ENCODE measurements around the gene OR2B6.
"Not testable (repeated sequence)": the region's sequence is repeated elsewhere in the genome, so short reads cannot be mapped to it uniquely, and the experiment has no call there.

OR2B6 gene

DNA sequence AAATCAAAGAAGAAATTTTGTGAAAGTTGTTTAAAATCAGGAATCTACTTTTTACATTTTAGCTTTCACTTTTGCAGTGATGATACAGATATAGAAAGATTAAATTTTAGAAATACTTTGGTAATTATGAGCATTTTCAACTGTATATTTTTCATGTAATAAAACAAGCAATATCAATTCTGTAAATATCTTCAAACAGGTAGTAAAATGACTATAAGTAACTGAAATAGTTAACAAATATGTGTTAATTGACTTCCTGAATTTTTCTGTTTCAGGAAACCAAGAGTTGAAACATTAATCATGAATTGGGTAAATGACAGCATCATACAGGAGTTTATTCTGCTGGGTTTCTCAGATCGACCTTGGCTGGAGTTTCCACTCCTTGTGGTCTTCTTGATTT is at the start of gene OR2B6:
OR2B6 (plus strand) TSS at position 301 of the 400 bp plus-strand sequence; CDS start at position 301, 0 bp downstream.
- DNase-seq: no peak

DNA sequence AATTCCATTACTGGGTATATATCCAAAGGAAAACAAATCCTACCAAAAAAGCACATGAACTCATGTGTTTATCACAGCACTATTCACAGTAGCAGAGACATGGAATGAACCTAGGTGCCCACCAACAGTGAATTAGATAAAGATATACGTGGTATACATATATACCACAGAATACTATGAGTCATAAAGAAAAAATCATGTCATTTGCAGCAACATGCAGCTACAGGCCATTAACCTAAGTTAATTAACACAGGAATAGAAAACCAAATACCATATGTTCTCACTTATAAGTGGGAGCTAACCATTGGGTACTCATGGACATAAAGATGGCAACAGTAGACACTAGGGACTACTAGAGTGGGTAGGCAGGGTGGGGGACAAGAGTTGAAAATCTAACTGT is 49.0 kb upstream of the OR2B6 start:
- DNase-seq: no peak

DNA sequence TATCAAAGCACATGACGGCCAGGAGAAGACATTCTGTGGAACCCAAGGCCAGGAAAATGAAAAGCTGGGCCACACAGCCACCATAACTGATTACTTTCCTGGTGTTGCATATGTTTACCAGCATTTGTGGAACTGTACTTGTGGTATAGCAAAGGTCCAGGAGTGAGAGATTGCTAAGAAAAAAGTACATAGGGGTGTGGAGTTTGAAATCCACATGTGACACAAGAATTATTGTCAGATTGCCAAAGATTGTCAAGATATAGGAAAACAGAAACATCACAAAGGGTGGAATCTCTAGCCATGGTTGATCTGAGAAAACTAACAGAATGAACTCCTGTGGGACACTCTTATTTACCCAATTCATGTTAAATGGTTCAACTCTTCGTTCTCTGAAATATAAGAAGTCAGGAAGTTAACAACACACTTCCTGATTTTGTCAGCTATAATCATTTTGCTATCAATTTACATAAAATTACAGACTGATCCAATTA is 45.0 kb upstream of the OR2B6 start, which contains the start of gene OR2B2:
OR2B2 (minus strand) TSS at position 441 of the 491 bp plus-strand sequence; CDS start at position 364, 77 bp downstream.
- DNase-seq: no peak

DNA sequence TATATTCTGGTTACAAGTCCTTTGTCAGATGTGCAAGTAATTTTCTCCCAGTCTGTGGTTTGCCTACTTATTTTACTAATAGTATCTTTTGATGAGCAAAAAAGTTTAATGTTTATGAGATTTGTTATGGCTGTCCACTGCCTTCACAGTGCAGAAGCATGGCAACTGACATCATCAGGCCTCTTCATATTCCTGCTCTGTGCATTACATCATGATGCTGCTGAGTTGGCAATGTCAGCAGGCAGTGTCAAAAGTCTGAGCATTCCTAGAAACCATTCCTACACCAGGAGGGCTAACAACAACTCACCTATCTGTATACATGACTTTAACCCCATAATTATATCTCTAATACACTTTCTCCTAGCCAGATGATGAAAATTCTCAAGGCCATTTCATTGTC is 34.1 kb upstream of the OR2B6 start:
- no peak for DNase-seq

DNA sequence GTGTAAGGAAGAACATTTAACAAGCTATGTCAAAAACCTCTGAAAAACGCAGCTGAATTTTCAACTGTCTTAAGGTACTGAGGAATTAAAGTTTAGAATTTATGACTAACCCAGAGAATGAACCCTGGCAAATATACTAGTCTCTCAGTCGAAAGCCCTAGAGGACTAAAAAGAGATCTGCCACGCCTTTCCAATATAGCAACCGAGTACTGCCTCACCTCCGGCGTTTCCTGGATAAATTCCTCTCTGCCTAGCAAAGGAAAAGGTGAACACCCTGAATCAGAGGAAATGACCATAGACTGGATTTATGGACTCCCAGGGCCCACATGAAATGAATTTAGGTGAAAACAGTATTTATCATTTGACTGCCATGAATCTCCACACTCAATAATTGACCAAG is 32.9 kb upstream of the OR2B6 start:
- no peak for DNase-seq

DNA sequence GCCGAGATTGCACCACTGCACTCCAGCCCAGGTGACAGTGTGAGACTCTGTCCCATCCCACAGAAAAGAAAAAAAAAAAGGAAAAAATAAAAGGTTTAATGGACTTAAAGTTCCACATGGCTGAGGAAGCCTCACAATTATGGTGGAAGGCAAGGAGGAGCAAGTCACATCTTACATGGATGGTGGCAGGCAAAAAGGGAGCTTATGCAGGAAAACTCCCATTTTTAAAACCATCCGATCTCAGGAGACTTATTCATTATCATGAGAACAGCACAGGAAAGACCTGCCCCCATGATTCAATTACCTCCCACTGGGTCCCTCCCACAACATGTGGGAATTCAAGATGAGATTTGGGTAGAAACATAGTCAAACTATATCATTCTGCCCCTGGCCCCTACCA is 29.0 kb upstream of the OR2B6 start:
- DNase-seq: not testable (repeated sequence)

DNA sequence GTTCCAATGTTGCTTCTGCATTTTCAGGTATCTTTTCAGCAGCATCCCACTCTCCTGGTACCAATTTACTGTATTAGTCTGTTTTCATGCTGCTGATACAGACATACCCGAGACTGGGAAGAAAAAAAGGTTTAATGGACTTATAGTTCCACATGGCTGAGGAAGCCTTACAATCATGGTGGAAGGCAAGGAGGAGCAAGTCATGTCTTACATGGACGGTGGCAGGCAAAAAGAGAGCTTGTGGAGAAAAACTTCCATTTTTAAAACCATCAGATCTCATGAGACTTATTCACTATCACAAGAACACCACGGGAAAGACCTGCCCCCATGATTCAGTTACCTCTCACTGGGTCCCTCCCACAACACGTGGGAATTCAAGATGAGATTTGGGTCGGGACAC is 27.1 kb upstream of the OR2B6 start:
- not testable (repeated sequence) for DNase-seq

DNA sequence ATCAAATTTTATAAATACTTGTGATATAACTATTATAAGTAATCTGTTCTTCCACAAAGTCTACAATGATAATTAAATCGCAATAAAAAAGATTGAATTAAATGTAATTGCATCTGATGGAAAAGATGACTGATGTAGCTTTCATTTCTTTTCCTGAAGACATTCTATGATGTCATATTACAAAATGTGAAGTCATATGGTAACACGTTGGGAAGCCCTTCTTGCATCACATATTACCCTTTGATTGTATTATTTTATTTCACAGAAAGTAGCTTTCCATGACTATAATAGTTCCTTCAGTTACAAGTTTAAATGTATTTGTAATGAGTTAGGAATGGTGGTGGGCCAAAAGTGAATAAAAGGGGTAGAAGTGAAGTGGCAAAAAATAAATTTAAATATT is 25.8 kb upstream of the OR2B6 start:
- DNase-seq: no peak

DNA sequence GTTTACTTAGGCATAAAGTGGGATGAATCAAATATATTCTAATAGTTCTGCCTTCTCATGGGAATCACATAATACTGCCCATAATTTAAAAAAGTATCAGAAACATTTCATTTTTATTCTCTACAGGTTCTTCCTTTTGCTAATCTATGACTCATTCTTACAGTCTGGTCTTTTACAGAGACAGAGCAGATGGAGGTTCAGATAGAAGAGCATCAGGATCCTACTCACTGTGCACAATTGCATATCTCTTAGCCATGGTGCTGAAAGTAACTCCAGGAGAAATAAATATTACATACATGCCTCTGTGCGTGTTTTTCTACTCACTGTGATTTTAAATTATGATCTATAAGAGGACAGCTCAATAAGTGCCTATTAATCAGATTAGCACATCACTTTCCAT is 16.3 kb upstream of the OR2B6 start:
- no peak for DNase-seq

DNA sequence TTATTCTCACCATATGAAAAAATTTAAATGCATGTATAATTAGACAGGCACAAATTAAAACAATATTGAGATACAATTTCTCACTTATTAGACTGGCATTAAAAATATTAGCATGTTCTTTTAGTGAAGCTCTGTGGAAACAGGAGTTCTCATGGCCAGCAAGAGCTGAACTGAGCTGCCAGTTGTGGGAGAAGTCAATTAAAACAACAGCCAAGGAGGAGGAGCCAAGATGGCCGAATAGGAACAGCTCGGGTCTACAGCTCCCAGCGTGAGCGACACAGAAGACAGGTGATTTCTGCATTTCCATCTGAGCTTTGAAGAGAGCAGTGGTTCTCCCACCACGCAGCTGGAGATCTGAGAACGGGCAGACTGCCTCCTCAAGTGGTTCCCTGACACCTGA is 14.0 kb upstream of the OR2B6 start:
- not testable (repeated sequence) for DNase-seq

DNA sequence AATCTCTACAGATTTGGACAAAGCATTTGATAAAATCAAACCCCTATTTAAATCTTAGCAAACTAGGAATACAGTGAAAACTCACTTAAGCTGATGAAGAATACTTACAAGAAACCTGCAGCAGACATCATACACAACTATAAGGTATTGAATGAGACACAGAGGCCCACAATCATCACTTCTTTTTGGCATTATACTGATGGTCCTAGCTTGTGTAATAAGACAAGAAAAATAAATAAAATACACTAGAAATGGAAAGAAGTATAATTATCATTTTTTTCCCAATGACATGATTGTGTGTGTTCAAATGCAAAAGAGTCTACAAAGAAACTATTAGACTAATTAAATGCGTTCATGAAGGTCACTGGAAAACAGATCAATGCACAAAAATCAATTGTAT is 8.8 kb upstream of the OR2B6 start:
- no peak for DNase-seq

DNA sequence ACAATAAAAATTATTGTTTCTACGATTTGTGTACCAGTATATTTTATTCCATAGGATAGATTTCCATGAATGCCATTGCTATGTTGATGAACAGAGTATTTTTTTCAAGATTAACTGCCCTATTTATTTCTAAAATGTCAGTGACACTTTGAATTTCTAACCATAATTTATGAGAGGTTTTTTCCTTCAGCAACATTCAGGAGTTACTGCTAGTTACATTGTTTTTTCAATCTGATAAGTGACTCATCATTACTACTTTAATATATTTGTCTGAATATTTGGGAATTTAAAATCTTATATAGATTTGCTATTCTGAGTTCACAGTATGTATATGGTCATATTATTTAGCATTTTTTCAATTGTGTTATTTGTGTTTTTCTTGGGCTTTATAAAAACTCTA is 6.0 kb upstream of the OR2B6 start:
- DNase-seq: no peak

DNA sequence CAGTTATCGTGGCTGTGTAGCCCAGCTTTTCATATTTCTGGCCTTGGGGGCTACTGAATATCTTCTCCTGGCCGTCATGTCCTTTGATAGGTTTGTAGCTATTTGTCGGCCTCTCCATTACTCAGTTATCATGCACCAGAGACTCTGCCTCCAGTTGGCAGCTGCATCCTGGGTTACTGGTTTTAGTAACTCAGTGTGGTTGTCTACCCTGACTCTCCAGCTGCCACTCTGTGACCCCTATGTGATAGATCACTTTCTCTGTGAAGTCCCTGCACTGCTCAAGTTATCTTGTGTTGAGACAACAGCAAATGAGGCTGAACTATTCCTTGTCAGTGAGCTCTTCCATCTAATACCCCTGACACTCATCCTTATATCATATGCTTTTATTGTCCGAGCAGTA is 475 bp downstream of the OR2B6 start:
- no peak for DNase-seq

DNA sequence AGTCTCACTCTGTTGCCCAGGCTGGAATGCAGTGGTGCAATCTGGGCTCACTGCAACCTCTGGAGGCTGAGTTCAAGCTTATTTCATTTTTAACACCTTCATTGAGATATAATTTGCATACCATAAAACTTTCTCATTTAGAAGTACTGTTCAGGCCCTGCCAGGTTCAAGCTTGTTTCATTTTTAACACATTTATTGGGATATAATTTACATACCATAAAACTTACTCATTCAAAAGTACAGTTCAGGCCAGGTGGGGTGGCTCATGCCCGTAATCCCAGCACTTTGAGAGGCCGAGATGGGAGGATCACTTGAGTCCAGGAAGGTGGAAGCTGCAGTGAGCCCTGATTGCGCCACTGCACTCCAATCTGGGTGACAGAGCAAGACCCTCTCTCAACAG is 5.5 kb downstream of the OR2B6 start:
- DNase-seq: no peak

DNA sequence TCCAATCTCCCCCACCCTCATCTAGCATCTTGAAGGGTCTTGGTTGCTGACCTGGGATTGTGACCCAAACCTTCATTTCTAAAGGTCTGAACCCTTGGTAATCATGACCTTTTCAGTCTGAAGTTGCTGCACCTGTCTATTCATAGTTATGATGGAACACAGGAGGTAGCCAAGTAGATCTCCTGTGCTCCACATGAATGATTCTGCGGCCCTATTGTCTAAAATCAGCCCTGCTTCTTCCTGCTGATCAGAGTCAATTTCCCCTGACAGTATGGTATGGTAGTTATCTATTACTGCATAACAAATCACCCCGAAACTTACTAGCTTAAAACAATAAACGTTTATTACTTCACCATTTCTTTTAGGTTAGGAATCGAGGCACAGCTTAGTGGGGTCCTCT is 9.0 kb downstream of the OR2B6 start:
- DNase-seq: no peak

DNA sequence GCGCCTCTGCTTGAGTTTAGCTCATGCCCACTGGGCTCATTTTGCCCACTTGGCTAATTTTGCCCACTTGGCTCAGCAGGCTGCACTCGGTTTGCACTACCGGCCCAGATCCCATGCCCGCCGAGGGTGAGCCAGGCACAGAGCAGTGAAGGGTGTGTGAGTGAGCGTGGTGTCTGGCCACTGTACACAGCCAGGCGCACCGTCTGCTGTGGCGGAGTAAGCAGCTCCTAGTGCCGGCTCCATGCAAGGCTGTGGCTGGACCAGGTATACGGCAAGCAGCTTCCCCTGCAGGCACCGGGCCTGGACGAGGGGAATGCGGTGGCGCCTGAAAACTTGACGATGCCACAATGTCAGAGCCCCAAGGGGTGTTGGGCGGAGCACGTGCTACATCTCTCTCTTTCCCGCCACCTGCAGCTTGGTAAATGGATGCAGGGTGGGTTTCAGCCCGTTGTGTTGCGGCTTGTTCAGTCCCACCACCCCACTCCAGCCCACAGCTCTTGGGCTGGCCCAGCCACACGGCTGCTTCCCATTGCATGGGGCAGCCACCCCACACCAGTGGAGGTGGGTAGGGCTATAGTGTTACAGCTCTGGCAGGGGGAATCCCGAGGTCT is 9.9 kb downstream of the OR2B6 start:
- no peak for DNase-seq

DNA sequence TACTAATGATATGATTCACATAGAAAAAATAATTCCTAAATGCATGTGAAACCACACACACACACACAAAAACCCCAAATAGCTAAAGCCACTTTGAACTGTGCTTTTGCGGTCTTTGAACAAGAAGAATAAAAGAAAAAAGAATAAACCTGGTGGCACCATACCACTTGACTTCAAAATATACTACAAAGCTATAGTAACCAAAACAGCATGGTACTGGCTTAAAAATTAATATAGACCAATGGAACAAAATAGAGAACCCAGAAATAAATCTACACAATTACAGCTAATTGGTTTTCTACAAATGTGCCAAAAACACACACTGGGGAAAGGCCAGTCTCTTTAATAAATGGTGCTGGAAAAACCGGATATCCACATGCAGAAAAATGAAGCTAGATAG is 13.4 kb downstream of the OR2B6 start:
- DNase-seq: no peak

DNA sequence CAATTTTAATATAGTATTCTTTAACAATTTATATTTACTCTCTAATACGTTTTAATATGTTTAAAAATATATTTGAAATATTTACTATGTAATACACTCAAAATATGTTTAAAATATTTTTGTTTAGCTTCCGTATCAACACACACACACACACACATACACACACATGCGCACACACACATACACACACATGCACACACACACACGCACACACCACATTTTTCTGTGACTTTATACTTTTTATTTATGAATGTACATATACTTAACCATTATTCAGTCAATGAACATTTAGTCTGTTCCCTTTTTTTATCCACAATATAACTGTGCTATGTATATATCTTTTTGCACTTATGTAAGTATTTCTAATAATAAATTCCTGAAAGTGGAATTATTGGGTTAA is 15.7 kb downstream of the OR2B6 start:
- DNase-seq: no peak

DNA sequence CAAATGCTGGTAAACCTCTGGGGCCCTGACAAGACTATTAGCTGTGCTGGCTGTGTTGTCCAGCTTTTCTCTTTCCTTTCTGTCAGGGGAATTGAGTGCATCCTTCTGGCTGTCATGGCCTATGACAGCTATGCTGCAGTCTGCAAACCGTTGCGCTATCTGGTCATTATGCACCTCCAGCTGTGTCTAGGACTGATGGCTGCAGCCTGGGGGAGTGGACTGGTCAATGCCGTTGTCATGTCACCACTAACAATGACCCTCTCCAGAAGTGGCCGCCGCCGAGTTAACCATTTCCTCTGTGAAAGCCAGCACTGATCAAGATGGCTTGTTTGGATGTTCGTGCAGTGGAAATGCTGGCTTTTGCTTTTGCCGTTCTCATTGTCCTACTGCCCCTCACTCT is 20.3 kb downstream of the OR2B6 start:
- DNase-seq: no peak

DNA sequence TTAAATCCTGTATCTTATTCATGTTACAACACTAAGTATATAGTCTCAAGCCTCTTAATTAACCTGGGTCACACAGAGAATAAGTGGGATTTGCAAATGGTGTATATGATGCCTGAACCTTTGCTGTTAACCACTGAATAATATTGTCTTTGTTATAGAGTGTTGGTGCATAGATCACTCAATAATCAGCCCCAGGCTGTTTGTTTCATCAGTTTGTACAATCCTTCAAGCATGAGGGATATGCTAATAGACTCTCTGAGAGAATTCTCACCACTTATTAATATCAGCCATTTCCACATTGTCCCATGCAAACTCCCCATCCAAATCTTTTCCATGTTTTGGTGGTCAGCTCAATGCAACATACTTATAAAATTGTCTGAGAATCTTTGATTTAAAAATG is 21.7 kb downstream of the OR2B6 start:
- DNase-seq: no peak

DNA sequence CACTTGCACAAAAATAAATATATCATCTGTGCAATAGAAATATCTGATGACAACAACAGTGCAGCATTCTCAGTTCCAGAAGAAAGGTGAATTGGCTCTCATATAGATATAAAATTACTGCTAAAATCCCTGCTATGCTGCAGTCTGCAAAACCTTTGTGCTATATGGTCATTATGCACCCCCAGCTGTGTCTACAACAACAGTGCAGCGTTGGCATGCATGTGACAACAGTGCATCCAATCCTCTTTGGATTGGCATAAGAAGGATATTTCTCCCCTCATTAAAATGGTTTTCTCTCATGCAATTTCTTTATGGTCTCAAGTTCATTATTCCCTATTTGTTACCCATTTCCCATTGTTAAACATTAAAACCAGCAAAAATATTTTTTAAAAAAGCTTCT is 23.1 kb downstream of the OR2B6 start:
- no peak for DNase-seq

DNA sequence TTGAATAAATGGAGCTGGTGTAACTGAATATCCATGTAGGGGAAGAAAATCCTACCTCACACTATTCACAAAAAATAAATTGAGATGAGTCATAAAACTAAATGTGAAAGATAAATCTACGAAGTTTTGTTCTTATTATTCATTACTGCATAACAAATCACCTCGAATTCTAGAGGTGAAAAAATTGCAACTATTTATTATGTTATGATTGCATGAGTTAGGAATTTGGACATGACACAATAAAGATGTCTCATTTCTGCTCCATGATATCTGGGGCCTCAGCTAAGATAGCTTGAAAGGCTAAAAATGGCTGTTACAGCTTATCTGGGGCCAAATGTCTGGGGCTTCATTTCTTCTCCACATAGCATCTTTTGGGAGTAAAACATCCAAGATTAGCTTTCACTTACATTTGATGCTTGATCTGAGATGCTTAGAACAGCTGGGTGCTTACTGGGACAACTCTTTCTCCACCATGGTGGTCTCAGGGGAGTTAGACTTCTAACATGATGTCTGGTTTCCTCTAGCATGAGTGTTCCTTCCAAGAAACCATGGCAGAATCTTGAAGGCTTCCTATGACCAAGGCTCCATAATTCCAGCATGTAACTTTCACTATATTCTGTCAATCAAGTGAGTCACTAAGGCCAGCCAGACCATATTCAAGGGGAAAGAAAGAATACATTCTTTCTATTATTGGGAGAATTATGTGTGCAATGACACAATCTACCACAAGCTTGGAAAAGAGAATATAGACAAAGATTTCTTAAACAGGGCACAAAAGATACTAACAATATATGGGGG is 30.1 kb downstream of the OR2B6 start:
- DNase-seq: no peak

DNA sequence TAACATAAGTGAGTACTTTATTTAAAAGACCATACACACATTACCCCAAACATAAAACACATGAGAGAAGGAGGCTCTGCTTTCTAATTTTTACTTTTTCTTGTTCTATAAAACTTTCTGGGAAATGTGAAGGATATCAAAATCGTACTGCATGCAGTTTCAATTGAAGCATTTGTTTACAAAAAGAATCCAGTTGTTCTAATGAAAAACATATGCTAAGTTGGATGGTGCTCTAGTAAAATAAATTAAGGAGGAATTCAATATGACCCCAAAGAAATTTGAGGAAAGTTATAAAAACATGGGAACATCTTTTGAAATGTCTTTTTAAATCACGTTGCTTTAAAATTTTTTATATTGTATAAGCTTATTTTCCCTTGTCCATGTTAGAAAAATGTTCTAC is 37.6 kb downstream of the OR2B6 start:
- DNase-seq: no peak

DNA sequence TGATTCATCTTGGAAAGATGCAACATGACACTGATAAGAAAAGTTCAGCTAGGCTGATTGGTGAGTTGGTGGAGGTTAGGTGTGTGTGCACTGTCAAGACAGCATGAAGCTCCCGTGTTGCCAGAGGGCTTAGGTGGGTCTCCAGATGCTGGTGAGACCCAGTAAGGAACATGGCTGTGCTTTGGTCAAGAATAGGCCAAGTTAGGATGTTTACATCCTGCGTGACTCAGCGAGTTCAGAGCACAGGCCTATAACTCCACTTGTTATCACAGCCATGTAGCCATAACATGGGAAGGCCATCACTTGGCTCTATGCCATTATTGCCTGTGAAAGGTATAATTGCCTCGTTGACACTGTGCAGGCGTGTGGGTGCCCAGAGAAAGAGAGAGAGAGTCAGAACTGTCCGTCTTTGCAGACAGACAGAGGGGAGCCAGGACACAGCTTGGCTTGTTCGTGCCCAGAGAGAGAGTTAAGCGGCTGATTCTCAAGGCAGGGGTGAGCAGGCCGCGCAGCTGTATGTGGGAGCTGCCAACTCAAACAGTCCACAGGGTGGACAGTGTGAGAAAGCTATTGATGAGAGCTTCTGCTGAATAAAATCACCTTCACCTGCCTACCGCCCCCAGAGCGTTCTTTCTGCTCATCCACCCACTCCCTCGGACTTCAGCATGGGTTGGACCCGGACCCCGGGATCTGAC is 43.5 kb downstream of the OR2B6 start:
- no peak for DNase-seq

Measured in NCI-H1694 (cell line).